Esophagus mucosa (tissue), 1 donor: ENCODE results near the gene RINL. TPM values are rescaled to one million over a fixed set of nuclear protein-coding genes. Genes with fewer than 3 reads are reported as not detected.
"Not testable (repeated sequence)": the region's sequence is repeated elsewhere in the genome, so short reads cannot be mapped to it uniquely, and the experiment has no call there.

ENCODE experiments used
- ATAC-seq: fragments of 200-7000 bp; cut with Tn5 transposase; one replicate; pipeline ENCODE4 v1.9.1; 2020
- total RNA-seq: library from RNA; stranded (reverse); gene quantifications from one replicate; pipeline ENCODE4 v1.2.4, GENCODE V29; 2023
- donor health status: DM: yes; HTN: yes; CAD: no.

RINL gene
- total RNA-seq, 1 donor from 2014 or later, result 7.6 TPM

DNA sequence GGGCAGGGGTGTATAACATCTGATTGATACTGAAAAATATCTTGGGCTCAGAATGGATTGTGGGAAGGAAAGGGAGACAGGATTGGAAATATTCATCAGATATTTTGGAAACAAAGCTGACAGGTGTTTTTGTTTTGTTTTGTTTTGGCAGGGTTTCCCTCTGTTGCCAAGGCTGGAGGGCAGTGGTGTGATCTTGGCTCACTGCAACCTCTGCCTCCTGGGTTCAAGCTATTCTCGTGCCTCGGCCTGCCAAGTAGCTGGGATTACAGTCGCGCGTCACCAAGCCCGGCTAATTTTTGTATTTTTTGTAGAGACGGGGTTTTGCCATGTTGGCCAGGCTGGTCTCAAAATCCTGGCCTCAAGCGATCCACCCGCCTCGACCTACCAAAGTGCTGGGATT, 4.7 kb downstream of the RINL start:
- ATAC-seq, result not testable (repeated sequence)

DNA sequence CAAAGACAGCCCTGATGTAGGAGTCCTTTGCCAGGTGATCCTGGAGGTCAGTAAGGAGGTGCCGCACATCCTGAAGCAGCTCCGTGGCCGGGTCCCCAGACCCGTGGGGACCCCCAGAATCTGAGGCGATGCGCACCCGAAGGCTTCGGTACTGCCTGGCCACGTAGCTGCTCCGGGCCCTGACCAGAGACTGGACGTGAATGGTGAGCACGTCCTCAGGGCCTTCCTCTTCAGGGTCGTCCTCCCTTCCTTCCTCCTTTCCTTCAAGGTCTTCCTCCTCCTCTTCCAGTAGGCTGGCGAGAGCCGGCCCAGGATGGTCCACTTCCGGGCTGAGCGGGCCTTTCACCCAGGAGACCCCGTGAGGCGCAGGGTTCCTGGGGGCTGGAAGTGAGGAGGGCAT, 7.5 kb downstream of the RINL start:
- ATAC-seq, result peak; percentile 1

DNA sequence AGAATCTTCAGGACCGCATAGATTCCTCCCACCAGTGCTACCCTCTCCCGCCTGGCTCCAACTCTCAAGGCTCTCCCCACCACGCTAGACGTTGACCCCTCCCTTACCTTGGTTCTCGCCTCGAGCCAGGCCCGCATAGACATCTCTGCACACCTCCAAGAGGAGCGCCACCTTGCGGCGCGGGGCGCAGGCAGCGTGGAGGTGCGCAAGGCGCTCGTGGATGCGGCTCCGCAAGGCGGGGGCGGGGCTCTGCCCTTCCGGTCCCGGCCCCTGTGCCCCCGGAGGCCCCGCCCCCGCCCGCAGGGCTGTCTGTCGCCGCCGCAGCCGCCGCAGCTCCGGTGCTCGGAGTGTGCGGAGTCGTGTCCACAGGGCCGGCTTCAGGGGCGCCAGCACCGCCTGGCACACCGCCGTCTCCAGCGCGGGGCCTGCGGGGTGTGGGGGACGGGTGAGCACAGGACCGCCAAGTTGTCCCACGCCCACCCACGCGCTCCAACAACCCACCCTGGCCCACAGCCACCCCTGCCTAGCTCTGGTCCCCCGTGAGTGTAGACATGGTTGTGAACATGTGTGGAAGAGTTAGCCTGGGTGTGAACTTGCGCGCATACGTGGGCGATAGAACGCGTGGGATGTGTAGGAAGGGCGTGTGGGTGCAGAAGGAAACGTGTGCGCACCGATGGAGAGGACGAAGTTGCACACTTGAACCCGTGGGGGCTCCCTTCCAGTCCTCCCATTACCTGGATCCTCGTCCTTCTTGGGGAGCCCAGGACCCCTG, 8.1 kb downstream of the RINL start:
- ATAC-seq, result peak; percentile 83

DNA sequence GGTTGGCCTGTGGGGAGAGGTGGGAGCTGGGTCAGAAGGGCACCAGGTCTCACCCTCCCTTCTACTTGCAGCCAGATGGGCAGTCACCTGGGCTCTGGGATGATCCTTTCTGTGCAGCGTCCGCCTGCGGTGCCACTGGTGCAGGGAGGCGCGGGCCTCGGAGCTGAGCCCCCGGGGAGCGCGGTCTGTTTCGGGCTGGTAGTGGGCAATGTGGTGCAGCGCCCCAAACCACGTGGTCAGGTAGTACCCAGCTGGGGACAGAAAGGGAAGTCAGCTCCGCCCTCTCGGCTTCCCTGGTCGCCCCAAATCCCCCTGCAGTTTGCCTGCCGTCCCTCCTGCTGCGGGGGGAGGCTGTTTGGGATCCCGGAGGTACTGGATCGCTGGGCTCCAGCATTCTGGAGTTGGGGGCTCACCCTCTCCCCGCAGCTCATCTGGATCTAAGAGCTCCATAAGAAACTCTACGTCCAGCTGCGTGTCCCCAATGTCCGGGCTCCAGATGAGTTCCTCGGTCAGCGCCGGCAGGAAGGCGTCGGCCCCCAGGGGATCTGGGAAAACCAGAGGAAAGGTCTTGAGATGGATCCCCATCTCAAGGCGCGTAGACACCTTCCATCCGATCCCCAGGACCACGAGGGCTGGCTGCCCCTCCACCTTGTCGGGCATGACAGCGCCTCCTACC, 8.8 kb downstream of the RINL start:
- peak; percentile 26 for ATAC-seq

DNA sequence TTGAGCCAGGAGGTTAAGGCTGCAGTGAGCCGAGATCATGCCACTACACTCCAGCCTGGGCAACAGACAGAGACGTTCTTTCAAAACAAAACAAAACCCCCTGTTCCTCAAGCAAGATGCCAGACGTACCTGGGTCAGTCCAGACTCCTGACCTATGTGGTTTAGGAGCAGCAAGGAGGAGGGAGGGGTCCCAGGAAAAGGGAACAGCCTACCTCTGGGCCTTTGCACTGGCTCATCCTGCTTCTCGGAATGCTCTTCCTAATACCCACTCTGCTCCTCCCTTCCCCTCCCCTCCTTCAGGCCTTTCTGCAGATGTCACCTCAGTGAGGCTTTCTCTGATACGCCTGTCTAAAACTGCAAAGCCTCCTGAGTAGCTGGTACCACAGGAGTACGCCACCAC, 9.5 kb downstream of the RINL start:
- ATAC-seq, result no peak

DNA sequence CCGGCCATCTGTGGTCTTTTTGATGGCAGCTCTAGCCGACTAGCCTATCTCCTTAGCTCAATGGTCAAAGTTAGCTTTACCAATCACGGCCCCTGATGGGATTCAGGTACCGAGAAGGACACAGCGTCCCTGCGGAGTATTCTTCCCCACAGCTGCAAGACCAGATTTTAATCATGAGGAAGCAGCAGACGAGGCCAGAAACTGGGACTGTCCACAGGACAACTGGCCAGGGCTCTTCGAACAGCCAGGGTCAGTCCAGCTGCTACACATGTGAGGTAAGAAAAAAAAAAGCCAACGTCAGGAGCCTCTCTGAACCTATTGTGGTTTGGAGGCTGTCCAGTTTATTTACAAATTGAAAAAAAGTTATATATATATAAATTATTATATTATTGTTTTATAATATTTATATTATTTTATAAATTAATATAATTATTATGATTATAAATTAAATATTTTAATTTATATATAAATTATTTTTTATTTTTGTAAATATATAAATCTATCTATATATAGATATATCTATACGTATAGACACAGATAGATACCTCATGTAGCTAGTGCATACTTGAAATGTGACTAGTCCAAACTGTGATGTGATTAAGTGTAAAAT, 10.8 kb downstream of the RINL start:
- ATAC-seq, result no peak

DNA sequence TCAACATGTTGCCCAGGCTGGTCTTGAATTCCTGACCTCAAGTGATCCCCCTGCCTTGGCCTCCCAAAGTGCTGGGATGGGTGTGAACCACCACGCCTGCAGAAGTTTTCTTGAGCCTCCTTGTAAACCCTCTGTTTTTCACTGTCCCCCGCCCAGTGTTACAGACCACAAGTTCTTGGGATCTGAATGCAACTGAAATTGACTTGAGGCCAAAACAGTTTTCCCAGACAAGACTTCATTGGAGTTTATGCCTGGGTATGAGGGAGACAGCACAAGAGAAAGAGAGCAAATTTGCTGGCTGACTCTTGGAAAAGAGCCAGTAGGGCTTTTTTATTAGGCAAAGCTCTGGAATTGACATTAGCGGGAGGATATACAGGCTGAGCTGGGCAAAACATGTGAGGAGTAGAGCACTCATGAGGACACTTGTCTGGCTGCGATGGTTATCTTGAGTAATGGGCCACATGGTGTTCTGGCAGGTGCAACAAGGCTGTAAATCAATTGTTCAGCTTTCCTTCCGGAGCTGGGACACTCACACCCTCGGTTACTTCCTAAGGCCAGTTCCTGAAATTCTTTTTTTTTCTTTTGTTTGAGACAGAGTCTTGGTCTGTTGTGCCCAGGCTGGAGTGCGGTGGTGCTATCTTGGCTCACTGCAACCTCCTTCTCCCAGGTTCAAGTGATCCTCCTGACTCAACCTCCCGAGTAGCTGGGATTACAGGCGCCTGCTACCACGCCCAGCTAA, 15.6 kb downstream of the RINL start:
- peak; percentile 56 for ATAC-seq

DNA sequence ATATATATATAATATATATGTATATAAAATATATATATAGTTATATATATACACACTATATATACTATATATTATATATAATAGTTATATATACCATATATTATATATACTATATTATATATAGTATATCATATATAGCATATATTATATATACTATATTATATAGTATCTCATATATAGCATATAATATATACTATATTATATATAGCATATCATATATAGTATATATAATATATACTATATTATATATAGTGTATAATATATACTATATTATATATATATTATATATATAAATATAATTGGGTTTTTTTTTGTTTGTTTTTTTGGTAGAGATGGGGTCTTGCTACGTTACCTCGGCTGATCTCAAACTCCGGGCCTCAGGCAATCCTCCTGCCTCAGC, 16.7 kb downstream of the RINL start:
- no peak for ATAC-seq

DNA sequence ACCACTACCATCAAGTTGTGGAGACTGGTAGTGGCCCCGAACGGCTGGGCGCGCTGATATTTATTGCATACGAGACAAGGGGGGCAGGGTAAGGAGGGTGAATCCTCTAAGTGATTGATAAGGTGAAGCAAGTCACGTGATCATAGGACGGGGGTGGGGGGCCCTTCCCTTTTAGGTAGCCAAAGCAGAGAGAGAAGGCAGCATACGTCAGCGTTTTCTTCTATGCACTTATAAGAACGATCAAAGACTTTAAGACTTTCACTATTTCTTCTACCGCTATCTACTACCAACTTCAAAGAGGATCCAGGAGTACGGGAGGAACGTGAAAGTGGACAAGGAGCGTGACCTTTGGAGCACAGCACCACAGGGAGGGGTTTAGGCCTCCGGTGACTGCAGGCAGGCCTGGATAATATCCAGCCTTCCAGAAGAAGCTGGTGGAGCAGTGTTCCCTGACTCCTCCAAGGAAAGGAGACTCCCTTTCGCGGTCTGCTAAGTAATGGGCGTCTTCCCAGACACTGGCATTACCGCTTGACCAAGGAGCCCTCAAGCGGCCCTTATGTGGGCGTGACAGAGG, 18.4 kb downstream of the RINL start:
- not testable (repeated sequence) for ATAC-seq

DNA sequence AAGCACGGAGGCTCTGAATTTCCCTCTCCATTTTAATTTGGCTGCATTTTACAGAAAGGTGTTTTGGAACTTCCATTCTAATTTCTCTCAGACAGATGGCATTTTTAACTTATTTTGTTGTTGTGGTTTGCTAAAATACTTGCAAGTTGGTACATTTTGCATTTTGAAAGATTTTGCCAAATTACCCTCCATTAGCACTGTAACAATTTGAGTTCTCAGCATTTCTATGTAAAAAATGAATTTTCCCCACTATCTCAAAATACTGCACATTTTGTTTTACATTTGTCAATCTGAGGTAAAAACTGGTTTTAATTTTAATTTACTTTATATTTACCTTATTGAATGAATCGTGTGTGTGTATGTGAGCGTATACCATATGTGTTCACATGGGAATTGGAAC, 21.3 kb downstream of the RINL start:
- no peak for ATAC-seq

DNA sequence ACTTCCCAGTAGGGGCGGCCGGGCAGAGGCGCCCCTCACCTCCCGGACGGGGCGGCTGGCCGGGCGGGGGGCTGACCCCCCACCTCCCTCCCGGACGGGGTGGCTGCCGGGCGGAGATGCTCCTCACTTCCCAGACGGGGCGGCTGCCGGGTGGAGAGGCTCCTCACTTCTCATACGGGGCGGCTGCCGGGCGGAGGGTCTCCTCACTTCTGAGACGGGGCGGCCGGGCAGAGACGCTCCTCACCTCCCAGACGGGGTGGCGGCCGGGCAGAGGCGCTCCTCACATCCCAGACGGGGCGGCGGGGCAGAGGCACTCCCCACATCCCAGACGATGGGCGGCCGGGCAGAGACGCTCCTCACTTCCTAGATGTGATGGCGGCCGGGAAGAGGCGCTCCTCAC, 22.3 kb downstream of the RINL start:
- not testable (repeated sequence) for ATAC-seq

DNA sequence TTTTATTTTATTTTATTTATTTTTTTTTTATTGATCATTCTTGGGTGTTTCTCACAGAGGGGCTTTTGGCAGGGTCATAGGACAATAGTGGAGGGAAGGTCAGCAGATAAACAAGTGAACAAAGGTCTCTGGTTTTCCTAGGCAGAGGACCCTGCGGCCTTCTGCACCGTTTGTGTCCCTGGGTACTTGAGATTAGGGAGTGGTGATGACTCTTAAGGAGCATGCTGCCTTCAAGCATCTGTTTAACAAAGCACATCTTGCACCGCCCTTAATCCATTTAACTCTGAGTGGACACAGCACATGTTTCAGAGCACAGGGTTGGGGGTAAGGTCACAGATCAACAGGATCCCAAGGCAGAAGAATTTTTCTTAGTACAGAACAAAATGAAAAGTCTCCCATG, 23.1 kb downstream of the RINL start:
- not testable (repeated sequence) for ATAC-seq

DNA sequence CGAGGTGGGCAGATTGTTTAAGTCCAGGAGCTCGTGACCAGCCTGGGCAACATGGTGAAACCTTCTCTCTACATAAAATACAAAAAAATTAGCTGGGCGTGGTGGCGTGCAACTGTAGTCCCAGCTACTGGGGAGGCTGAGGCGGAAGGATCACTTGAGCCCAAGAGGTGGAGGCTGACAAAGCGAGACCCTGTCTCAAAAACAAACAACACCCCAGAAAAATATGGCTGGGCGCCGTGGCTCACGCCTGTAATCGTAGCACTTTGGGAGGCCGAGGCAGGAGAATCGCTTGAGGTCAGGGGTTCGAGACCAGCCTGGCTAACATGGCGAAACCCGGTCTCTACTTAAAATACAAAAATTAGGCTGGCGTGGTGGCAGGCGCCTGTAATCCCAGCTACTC, 24.9 kb downstream of the RINL start:
- no peak for ATAC-seq

DNA sequence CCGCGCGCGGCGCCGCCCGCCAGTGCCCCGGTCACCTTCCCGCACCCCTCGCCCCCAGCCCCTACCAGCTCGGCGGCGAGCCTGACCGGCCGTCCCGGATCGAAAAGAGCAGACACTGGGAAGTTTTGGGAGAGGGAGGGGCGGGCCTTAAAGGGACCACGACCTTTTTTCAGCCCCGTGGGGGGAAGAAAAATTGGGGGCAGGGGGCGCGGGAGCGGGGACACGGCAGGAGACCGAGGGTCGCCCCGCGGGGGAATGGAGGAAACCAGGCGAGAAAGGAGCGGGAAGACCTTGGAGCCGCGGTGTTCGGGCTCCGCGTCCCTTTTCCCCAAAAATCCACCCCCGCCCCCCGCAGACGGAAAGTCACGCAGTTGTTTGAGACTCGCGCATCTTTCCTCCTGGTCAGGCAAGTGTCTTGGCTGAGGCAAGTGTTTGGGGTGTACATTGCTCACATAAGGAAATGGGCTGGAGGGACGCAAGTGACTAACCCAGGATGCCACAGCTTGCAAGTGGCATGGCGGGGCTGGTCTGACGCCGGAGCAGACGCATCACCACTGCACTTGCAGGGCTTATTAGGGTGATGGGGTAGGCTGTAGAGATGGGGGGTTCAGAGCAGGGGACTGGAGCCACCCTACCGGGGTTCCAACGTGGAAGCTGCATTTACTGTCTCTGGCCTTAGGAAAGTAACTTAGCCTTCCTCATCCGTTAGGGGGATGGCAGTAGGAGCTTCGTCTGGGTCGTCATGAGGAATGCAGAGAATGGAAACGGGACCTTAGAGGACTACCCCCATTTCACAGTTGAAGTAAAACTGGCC, 25.6 kb downstream of the RINL start:
- ATAC-seq, result peak; percentile 3

DNA sequence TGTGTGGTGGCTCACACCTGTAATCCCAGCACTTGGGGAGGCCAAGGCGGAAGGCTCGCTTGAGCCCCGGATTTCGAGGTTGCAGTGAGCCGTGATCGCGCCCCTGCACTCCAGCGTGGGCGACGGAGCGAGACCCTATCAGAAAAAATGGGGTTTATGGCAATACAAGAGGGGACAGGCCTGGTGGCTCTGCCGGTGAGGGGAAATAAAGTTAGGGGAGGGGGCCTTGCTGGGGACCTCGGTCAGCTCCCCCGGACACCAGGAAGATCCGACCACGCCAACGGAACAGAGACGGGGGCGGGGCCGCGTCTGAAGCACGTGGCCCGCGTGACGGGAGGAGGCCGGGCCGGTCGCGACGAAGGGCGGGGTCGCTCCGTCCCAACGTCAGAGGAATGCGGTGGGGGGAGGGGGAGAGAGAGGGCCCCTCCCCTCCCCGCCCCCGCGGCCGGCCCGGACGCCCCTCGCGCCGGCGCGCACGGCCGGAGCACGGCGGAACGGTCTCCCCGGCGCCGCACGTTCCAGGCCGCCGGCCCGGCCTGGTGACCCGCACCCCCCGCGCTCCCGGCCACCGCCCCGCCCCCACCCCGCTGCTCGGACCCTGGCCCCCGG, 26.3 kb downstream of the RINL start:
- ATAC-seq, result peak; percentile 63

DNA sequence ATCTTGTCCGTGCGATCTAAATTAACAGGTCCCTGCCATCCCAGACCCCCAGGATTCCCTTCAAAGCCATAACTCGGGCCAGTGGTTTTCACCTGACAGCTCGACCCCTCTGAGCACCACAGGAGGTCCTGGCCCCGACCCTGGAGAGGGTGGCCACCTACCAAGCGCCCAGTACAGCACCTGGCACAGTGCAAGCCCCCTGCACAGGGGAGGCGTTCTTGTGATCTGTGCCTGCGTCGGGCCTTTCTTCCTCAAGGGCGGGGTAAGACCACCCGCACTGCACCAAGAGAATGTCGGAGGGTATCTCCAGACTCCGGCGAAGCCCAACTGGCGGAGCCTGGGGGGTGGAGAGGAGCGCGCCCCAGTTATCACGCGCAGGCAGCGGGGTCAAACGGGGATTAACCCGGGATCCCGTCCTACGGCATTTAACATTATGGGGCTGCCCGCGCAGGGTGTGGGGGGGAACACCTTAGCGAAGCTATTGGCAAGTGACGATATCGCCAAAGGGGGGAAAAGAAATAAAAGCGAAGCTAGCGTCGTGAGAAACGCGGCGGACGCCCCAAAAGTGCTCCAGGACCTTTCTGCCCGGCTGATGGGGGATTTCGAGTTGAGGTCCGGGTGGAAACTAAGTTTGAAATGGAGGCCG, 27.0 kb downstream of the RINL start:
- ATAC-seq, result no peak

DNA sequence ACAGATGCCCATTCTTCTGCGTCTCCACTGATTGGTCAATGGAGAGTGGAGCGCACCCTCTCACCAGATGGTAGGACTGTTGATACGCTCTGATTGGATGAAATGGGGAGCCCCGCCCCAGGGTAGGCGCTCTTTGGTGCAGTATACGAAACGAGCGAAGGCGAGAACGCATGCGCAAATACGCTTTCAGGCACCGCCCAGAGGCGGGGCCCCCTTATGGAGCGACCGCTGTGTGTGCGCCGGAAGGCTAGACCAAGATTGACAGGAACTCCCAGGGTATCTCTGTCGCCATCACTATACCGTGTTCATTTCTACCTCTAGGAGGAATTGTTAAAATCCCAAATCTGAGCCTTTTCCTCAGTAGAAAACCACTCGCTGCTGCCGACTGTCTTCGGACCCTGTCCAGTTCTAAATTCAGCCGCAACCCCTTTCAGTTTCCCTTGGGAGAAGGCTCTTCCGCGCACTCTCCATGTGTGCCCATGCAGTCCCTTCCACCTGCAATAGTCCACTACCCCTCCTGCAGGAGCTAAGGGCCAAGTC, 27.6 kb downstream of the RINL start:
- ATAC-seq, result peak; percentile 87

DNA sequence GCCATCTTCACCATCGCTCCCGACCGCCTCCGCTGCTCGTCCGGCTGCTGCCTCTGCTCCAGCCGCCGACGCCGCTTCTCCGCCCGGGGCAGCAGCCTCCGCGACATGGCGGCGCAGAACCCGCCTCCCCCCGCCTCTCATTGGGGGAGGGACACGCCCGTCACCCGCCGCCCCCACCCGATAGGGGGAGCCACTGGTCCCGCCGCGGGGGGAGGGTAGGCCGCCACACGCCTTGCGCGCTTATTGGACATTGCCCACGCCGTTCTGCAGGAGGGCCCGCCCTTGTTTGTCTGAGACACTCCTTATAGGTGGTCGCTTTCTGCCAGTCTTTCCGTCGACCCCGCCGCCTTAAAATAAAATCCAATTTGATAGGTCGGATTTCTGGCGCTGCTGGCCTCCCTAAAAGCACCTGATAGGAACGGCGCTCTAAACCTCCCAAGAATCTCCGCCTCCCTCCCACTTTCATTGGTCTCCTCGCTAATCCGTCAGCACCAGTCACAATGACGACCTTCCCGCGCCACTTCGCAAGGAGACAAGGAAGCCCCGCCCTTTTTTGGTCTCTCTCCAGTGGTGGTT, 28.1 kb downstream of the RINL start, which contains the start of gene HNRNPL:
Gene HNRNPL (minus strand): TSS at position 127 of the 576 bp plus-strand sequence. CDS start 20 bp downstream, at position 107.
- ATAC-seq, result peak; percentile 82

DNA sequence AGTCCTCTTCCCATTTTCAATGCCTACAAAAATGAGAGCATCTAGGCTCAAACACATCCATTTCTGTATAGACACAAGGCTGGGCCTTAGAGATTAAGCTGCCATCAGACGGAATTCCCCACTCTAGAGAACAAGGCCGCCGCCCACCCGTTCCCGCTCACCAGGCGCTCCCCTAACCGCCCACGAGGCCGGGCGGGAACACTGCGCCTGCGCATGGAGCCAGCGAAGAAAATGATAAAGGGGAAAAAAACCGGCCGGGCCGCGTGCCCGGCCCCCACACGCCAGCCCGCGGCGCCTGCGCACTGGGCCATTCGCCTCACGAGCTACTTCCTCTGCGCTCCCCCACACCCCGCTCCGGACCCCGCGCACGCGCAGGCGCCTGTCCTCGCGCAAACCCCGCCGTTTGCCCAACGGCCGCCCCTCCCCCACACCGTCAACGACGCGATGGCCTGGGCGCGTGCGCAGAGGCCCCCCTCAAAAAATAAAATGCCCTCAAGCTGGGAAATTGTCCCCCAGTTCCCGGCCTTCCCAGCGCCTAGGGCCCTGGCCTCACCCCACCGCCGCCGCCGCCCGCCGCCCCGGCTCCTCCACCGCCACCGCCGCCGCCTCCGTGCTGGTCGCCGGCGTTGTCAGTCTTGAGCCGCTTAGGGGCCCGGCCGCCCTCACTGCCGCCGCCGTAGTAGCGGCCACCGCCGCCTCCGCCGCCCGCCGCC, 28.8 kb downstream of the RINL start:
- ATAC-seq, result peak; percentile 58
